ENCODE results near the gene ZNF771. TPM values are rescaled to one million over a fixed set of nuclear protein-coding genes. Genes with fewer than 3 reads are reported as not detected.

The ZNF771 gene
- total RNA-seq, 2 donors from 2014 or later, result 21.8 to 25.7 TPM

- DNase-seq (ENCODE audit: low spot score) (no peak), ATAC-seq (ENCODE audit: insufficient number of reproducible peaks, low FRiP score, low read depth) (no peak)
- peak overlapping the region; percentile 87 to 92 for H3K27ac ChIP-seq
- H3K36me3 ChIP-seq, result peaks cover 8% of the 10 kb centered on the region
- H3K27me3 ChIP-seq (replicated peaks; ENCODE audit: insufficient read depth), result no peaks in the 10 kb centered on the region
- H3K9me3 ChIP-seq, result no peaks in the 10 kb centered on the region
- H3K4me3 ChIP-seq, result peak overlapping the region; percentile 76
- TF ChIP-seq CTCF (IDR thresholded peaks at IDR 0.05), result no peak
- H3K4me1 ChIP-seq (ENCODE audit: control insufficient read depth in 1 of 2, low read depth in 2 of 2), result peaks cover 14 to 28% of the 10 kb centered on the region in 2 donors
Measured at GRCh38 chr16:30399435-30400186, 7.8 kb upstream of the ZNF771 start.

- no peak overlapping the region for H3K4me3 ChIP-seq
- no peak overlapping the region for H3K27ac ChIP-seq
- DNase-seq (ENCODE audit: low spot score) (no peak), ATAC-seq (ENCODE audit: insufficient number of reproducible peaks, low FRiP score, low read depth) (no peak)
- no peaks in the 10 kb centered on the region for H3K27me3 ChIP-seq (replicated peaks; ENCODE audit: insufficient read depth)
- peaks cover 8% of the 10 kb centered on the region for H3K36me3 ChIP-seq
- no peak for TF ChIP-seq CTCF (IDR thresholded peaks at IDR 0.05)
- H3K9me3 ChIP-seq, result no peaks in the 10 kb centered on the region
- peaks cover 9 to 22% of the 10 kb centered on the region in 2 donors for H3K4me1 ChIP-seq (ENCODE audit: control insufficient read depth in 1 of 2, low read depth in 2 of 2)
Measured at GRCh38 chr16:30401768-30402425, 5.5 kb upstream of the ZNF771 start.

GRCh38 chr16:30406795-30407101 lies 658 bp upstream of the ZNF771 start:
- no peak for DNase-seq (ENCODE audit: low spot score)
- H3K9me3 ChIP-seq, result no peaks in the 10 kb centered on the region

GRCh38 chr16:30407804-30408534 lies 563 bp downstream of the ZNF771 start:
- peak overlapping the region; percentile 87 for H3K4me3 ChIP-seq
- peaks cover 9% of the 10 kb centered on the region for H3K36me3 ChIP-seq
- ATAC-seq (ENCODE audit: insufficient number of reproducible peaks, low FRiP score, low read depth) (no peak), DNase-seq (ENCODE audit: low spot score) (no peak)
- no peak for TF ChIP-seq CTCF (IDR thresholded peaks at IDR 0.05)
- no peaks in the 10 kb centered on the region for H3K9me3 ChIP-seq
- H3K27ac ChIP-seq, result peak overlapping the region; percentile 90 to 95
- no peaks in the 10 kb centered on the region for H3K27me3 ChIP-seq (replicated peaks; ENCODE audit: insufficient read depth)
- H3K4me1 ChIP-seq (ENCODE audit: control insufficient read depth in 1 of 2, low read depth in 2 of 2), result peaks cover 14 to 28% of the 10 kb centered on the region in 2 donors

More at GRCh38 chr16:30406795-30407101, 658 bp upstream of the ZNF771 start:
- Histone ChIP-seq H3K27me3 (replicated peaks; ENCODE audit: insufficient read depth) (no peaks in the 10 kb centered on the region), H3K4me3 (peak overlapping the region; percentile 87), H3K4me1 (ENCODE audit: control insufficient read depth in 1 of 2, low read depth in 2 of 2) (peaks cover 14 to 28% of the 10 kb centered on the region in 2 donors), H3K27ac (peak overlapping the region; percentile 90 to 95), H3K36me3 (peaks cover 3% of the 10 kb centered on the region)
- ATAC-seq (ENCODE audit: insufficient number of reproducible peaks, low FRiP score, low read depth), result no peak
- TF ChIP-seq CTCF (IDR thresholded peaks at IDR 0.05), result no peak

Measured in thoracic aorta (tissue), 2 donors.